LNCaP clone FGC (cell line): ENCODE data around the gene MTIF3.
"Not testable (repeated sequence)": the region's sequence is repeated elsewhere in the genome, so short reads cannot be mapped to it uniquely, and the experiment has no call there.

Experiments used
- DNase-seq: peaks from one replicate; pipeline ENCODE4 v3.0.0-alpha.2; 2011; ENCODE audit warnings: low read depth
- H3K4me3 ChIP-seq: 2 replicates; pipeline ENCODE4 v1.5.1; 2011; ENCODE audit warnings: mild to moderate bottlenecking, low read depth, low read length, control low read depth
- TF ChIP-seq, protein P1 (sequence below): IDR thresholded peaks from 2 replicates; pipeline ENCODE4 v1.5.1; 2012; ENCODE audit warnings: mild to moderate bottlenecking; ENCODE audit not compliant: control insufficient read depth, insufficient read depth; ENCODE audit errors: extremely low read depth

The MTIF3 gene

DNA sequence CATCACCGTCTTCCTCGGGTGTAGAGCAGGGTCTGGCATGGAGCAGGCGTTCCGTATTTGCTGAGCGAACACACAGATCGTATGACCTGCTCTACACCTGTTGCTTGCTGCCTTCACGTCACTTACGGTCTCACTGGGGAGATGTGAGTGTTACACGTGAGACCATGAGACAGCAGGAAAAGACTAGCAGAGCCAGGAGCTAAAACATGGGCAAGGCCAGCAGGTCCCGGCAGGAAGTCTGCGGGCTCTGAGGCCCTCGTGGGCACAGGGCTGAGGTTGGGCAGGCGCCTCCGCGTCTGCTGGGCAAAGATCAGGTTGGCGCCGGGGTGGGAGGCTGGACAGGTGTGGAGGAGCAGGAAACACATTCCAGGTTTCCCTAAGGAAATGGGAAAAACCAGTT, 45.7 kb downstream of the MTIF3 start:
- no peak for DNase-seq
- no peak overlapping the region for H3K4me3 ChIP-seq
- TF ChIP-seq, protein P1, sequence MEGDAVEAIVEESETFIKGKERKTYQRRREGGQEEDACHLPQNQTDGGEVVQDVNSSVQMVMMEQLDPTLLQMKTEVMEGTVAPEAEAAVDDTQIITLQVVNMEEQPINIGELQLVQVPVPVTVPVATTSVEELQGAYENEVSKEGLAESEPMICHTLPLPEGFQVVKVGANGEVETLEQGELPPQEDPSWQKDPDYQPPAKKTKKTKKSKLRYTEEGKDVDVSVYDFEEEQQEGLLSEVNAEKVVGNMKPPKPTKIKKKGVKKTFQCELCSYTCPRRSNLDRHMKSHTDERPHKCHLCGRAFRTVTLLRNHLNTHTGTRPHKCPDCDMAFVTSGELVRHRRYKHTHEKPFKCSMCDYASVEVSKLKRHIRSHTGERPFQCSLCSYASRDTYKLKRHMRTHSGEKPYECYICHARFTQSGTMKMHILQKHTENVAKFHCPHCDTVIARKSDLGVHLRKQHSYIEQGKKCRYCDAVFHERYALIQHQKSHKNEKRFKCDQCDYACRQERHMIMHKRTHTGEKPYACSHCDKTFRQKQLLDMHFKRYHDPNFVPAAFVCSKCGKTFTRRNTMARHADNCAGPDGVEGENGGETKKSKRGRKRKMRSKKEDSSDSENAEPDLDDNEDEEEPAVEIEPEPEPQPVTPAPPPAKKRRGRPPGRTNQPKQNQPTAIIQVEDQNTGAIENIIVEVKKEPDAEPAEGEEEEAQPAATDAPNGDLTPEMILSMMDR = no peak

DNA sequence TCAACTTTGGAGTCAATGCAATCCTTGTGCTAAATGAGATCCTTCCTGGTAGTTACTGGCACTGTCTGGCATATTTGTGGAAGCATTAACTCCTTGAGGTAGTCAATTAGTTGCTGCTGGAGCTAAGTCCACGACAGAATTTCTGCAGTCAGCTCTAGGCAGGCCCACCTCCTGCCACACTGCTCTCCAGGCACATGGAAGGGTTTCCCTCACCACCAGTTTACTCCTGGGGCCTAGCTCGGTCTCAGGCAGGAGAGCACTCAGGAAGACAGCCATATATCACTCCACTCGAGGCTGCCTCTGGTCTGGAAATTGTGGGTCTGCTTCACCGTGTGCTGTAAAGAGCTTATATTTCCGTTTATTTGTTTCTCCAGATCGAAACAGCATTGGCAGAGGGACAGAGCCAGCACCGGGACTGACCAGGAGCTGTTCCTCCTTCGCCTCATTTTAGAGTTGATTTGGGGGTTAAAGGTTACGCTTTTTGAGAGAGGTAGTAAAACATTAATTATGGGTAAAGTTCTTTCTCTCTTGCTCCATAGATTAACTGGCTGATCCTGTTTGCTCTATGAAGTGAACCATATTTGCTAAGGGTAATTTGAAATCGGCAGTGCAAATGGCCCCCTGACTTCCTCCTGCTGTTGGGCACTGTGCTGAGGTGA, 46.5 kb downstream of the MTIF3 start:
- no peak for DNase-seq
- H3K4me3 ChIP-seq = no peak overlapping the region
- TF ChIP-seq, protein P1 = no peak

DNA sequence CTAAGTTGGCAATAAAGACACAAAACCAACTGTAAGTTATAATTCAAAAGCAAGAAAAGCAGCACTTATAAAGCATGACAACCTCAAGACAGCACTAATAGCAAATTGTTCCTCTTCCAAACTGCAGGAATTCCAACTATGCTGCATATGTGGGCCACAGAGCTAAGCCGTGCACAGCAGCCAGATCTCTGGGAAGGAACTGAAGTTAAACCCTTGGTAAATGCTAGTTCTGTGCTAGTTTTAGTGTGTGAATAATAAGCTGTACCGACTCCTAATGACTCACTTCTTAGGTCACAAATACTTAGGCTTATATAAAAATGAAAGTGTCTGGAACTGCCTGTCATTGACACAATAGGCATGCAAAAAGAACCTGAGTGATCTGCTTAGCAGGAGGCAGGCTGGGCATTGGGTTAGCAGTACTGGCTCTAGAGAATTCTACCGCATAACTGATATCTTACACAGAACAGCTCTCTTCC, 47.1 kb downstream of the MTIF3 start:
- TF ChIP-seq, protein P1 = no peak
- H3K4me3 ChIP-seq = no peak overlapping the region
- DNase-seq = no peak

DNA sequence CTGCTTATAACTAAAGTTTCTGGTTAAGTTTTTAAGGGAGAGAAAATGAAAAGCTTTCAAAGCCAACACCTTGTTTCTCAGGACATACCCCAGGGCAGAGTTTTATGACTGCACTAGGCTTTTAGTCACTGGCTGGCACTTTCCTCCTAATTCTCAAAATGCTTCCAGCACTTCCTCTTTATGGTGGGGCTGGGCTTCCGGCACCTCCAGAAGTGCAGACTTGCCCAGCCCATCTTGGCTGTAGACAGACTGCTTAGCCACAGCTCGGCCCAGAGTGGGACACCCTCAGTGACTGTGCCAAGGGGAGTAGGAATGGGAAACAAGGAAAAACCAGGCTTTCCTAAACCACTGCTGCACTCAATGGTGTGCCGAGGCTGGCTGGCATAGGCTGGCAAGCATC, 49.2 kb downstream of the MTIF3 start:
- TF ChIP-seq, protein P1 = no peak
- no peak for DNase-seq
- H3K4me3 ChIP-seq = no peak overlapping the region

DNA sequence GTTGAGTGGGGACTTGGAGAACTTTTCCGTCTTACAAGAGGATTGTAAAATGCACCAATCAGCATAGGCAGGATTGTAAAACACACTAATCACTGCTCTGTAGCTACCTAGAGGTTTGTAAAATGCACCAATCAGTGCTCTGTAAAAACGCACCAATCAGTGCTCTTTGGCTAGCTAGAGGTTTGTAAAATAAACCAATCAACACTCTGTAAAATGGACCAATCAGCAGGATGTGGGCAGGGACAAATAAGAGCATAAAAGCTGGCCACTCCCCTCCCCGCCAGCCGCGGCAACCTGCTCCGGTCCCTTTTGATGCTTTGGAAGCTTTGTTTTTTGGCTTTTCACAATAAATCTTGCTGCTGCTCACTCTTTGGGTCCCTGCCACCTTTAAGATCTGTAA, 50.0 kb downstream of the MTIF3 start:
- not testable (repeated sequence) for H3K4me3 ChIP-seq, DNase-seq

DNA sequence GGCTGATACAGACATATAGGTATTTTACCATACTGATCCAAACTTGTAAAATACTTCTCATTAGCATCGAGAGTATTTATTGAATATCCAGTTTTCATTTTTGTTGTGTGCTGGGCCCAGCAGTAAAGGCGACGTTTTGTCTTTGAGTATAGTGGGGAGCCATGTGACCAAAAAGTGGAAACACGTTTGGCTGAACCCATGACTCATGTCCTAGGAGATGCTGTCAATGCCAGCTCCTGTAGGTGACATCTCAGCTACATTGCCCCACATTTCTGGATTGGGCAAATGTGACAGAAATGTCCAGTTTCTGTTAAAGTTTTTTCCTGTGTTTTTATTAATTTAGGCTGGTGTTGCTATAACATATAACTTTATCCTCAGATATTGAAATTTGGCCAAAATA, 52.0 kb downstream of the MTIF3 start:
- H3K4me3 ChIP-seq = no peak overlapping the region
- no peak for DNase-seq
- TF ChIP-seq, protein P1 = no peak

DNA sequence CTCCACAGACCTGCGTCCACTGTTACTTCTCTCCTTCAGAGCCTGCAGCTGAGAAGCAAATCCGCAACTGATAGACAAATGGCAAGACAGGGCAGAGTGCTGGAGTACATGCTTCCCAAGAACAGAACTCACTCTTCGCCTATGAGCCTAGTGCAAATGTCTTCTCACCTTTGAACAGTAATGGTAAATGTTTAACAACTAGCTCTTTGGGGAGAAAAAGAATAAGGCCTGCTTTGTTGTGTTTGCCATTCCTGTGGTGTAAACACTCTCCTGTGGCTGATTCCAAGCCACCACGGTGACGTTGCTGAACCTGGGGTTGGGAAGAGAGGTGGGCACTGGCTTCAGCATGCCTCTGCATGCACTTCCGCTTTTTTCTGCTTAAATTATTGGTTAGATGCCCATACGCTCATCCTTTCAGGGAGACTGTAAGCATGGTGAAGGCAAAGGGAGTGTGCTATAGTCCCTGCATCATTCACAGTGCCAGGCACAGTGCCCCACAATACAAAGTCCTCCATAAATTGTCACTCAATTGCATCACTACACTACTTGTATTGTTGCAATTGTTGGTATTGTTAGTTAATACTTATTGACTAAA, 54.0 kb downstream of the MTIF3 start:
- no peak overlapping the region for H3K4me3 ChIP-seq
- no peak for DNase-seq
- TF ChIP-seq, protein P1 = no peak
